Loucy (cell line): ENCODE results near the gene SYT8.
"Not testable (repeated sequence)": the region's sequence is repeated elsewhere in the genome, so short reads cannot be mapped to it uniquely, and the experiment has no call there.

Experiments used
- EZH2phosphoT487 ChIP-seq: fragments of 200-600 bp; IDR thresholded peaks from 2 replicates; pipeline ENCODE4 v1.6.1; 2018; ENCODE audit warnings: antibody characterized with exemption, mild to moderate bottlenecking, moderate library complexity, borderline replicate concordance
- TF ChIP-seq, protein P1 (sequence below): fragments of 200-600 bp; sonication (generic); conservative IDR thresholded peaks from 2 replicates; pipeline ENCODE4 v1.5.1; 2014; ENCODE audit warnings: mild to moderate bottlenecking, antibody characterized with exemption, low read length

DNA sequence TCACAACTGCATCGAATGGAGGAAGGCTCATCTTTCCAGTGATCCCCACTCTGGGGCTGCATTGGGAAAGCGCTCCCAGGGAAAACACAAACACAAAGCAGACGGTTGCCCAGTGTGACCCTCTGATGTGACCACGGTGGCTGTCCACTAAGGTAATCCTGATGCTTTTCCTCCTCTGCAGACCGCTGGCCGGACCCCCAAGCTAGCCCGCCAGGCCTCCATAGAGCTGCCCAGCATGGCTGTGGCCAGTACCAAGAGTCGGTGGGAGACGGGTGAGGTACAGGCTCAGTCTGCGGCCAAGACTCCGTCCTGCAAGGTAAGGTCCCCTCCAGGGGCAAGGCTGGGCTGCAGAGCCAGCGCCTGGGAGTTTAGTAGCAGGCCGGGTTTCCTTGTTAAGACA lies 51.8 kb downstream of the SYT8 start:
- TF ChIP-seq, protein P1, sequence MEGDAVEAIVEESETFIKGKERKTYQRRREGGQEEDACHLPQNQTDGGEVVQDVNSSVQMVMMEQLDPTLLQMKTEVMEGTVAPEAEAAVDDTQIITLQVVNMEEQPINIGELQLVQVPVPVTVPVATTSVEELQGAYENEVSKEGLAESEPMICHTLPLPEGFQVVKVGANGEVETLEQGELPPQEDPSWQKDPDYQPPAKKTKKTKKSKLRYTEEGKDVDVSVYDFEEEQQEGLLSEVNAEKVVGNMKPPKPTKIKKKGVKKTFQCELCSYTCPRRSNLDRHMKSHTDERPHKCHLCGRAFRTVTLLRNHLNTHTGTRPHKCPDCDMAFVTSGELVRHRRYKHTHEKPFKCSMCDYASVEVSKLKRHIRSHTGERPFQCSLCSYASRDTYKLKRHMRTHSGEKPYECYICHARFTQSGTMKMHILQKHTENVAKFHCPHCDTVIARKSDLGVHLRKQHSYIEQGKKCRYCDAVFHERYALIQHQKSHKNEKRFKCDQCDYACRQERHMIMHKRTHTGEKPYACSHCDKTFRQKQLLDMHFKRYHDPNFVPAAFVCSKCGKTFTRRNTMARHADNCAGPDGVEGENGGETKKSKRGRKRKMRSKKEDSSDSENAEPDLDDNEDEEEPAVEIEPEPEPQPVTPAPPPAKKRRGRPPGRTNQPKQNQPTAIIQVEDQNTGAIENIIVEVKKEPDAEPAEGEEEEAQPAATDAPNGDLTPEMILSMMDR = not testable (repeated sequence)
- not testable (repeated sequence) for TF ChIP-seq EZH2phosphoT487
